GF-D8 (cell line): ENCODE measurements around the gene CKAP4.

ENCODE experiments used
- DNase-seq: peaks from one replicate; lab custom pipeline; 2025; lab: John Stamatoyannopoulos, UW

The CKAP4 gene

GRCh38 chr12:106239241-106239950 is 8.4 kb downstream of the CKAP4 start:
- DNase-seq: no peak

DNA sequence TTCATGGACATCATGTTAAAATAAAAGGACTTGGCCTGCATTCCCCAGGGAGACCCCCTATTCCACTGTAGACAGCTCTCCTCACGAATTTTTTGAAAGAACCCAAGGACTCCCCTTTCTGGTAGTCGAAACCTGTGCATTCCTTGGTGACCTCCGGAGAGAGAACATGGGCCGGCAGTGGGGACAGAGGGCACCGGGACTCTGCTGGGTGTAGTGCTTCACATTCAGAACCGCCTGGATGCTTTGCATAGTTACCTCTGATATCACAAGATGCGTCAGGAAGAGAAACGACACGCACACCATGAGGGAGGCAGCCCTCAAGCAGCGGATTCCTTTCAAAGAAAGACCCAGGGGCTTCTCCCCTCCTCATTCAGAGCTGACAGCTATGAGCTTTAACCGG is 9.7 kb downstream of the CKAP4 start:
- no peak for DNase-seq

- DNase-seq: no peak
Observed at GRCh38 chr12:106235770-106236169, 12.1 kb downstream of the CKAP4 start.

GRCh38 chr12:106234449-106234848 is 13.4 kb downstream of the CKAP4 start:
- DNase-seq: no peak

DNA sequence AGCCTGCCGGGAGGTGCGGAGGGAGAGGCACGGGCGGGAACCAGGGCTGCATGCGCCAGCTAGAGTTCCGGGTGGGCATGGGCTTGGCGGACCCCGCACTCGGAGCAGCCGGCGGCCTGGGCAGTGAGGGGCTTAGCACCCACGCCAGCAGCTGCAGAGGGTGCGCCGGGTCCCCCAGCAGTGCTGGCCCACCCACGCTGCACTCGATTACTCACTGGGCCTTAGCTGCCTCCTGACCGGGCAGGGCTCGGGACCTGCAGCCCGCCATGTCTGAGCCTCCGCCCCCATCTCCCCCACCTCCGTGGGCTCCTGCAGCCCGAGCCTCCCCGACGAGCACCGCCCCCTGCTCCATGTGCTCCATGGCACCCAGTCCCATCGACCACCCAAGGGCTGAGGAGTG is 14.8 kb downstream of the CKAP4 start:
- DNase-seq: no peak

DNA sequence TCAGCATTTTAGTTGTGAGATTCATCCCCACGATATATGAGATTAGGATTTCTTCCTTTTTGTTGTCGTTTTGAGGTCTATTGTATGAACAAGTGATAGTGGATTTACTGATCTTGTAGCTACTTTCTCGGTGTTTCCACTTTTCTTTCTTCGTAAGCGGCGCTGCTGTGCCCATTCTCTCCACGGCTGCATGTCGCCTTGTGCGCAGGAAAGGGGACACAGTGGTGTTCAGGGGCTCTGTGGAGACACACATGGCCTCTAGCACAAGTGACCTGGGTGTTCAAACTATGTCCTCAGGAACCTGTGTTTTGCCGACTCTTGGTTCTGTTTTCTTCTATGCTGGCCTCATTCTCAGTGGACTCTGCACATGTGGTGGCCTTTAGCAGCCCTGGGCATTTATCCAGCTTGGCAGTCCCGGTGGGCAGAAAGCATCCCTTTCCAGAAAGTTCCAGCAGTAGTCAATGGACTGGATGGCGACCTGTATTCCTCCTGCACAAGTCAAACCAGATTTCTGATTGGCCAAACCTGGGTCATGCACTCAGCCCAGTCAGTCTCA is 18.7 kb downstream of the CKAP4 start:
- no peak for DNase-seq

GRCh38 chr12:106228320-106228710 is 19.5 kb downstream of the CKAP4 start:
- no peak for DNase-seq

DNA sequence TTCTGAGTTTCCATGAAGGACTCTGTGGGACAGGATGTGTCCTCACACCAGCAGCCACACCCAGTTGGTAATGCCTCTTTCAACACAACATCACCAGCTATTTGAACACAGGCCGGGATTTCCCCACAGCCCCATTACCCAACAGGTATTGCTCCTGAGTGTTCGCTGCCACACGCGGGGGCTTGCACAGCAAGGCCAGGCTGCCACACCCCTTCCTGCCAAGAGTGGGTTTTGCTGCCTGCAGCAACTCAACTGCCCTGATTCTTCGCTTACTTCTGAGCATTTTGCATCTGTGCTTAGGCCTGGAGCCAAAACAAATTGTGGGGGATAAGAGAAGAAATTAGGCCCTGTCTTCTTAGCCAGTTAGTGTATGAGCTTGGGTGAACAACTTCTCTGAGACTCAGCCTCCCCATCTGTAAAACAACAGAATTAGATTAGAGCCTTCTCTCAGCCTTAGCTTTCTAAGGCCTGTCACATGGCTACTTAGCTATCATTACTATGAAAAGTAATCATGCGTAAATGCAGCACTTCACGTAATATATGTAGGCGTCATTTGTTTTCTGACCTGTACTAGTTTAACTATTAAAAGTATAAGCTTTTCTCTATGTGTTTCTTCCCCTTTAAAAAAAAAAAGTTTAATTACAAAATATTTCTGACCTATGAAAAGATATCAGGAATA is 20.0 kb downstream of the CKAP4 start:
- peak; percentile 37 for DNase-seq

DNA sequence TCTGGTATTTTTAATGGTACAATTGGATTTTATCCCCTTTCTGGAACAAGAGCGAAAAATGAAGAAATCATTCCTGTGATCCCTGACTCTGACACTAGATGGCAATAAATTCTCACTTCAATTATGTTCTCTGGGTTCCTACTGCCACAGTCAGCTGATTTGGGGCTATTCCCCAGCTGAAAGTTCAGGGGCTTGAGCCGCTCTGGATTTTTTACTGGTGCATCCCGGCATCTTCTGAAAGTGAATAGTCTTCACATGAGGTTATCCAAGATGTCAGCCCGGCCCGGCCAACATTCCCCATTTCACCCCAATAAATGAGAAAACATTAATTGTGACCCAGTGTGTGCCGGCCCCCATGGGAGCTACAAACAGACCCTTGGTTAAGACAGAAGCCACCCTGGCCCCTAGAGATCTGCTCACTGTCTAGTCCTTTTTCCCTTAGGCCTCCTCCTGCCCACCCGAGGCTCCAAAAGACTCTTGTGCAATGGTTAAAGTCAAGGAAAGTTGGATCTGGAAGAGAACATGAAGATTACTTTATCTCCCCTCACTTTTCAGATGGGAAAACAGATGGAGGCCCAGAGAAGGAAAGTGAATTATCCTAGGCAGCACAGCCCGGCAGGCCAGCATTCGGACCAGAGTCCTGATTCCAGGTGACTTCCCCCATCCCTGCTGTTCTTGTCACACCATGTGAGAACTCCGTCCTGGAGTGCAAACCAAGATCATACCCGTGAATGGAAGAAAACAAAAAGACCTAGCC is 20.8 kb downstream of the CKAP4 start:
- DNase-seq: no peak

DNA sequence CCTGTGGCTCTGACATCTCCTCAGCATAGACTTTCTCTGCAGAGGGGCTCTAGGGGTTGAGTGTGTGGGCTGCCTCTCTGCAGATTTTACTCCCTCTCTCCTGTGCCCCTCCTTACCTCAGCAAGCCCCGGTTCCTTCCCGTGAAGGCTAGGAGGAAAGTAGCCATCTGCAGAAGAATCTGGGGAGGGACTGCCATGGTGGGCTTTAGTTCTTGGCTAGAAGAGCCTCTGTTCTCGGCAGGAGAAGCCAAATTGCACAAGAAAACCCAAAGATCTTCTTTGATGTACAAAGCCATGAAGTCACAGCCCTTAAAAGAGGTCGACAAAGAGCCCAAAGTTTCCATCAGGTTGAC is 23.5 kb downstream of the CKAP4 start:
- DNase-seq: no peak

DNA sequence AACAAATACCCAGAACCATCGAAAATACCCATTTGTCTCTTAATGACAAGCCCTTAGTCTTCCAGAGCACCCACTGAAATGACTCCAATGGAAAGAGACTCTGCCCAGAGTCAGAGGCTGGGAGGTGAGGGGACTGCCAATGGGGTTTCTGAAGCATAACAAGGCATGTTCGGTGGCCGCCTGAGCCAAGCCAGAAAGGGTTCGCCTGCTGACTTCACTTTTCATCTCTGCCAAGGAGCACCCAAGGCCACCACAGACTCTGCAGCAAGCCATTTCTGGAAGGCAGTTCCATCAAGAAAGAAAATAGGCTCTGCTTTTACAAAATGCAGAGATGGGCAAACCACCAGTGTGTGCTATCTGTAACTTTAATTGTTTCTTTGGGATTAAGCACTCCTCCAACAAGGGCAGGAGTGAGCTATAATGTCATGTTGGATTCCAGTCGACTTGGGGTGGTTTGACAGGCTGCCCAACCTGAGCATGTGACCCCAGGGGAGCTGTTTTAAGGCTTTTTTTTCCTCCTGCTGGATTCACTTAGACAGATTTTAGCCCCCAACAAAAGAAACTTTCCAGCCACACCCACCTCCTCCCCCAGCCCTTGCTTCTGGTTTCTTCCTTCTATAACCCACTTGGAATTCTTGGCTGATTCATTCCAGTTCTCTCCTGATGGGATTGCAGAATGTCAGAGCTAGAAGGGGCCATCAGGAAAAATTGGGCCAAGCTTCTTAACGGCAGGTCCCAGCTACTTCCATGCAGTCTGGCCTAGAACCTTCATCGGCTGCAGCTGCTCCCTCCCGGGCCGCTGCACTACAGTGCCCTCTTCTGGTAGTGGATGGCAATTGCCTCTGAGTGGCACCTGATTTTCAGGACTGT is 24.1 kb downstream of the CKAP4 start:
- no peak for DNase-seq

GRCh38 chr12:106220536-106220935 is 27.3 kb downstream of the CKAP4 start:
- DNase-seq: no peak

DNA sequence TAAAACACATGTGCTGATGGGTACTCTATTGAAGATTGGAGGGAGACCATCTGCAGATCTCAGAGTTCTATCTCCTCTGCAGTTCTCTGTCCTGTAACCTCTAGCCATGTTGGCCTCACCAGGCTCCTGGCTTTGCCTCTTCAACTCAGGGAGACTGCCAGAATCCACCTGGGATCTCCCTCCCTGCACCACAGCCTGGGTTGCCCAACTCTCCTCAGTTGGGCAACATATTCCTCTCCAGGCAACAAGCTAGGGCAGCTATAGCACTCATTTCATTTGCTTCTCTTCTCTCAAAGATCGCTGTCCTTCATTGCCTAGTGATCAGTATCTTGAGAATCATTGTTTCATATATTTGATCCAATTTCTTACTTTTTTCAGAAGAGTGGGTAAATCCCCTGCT is 28.8 kb downstream of the CKAP4 start:
- no peak for DNase-seq

GRCh38 chr12:106217706-106218105 is 30.1 kb downstream of the CKAP4 start:
- no peak for DNase-seq

GRCh38 chr12:106214571-106214970 is 33.2 kb downstream of the CKAP4 start:
- DNase-seq: no peak

GRCh38 chr12:106213662-106214061 is 34.2 kb downstream of the CKAP4 start:
- no peak for DNase-seq

GRCh38 chr12:106211973-106212372 is 35.8 kb downstream of the CKAP4 start:
- no peak for DNase-seq

DNA sequence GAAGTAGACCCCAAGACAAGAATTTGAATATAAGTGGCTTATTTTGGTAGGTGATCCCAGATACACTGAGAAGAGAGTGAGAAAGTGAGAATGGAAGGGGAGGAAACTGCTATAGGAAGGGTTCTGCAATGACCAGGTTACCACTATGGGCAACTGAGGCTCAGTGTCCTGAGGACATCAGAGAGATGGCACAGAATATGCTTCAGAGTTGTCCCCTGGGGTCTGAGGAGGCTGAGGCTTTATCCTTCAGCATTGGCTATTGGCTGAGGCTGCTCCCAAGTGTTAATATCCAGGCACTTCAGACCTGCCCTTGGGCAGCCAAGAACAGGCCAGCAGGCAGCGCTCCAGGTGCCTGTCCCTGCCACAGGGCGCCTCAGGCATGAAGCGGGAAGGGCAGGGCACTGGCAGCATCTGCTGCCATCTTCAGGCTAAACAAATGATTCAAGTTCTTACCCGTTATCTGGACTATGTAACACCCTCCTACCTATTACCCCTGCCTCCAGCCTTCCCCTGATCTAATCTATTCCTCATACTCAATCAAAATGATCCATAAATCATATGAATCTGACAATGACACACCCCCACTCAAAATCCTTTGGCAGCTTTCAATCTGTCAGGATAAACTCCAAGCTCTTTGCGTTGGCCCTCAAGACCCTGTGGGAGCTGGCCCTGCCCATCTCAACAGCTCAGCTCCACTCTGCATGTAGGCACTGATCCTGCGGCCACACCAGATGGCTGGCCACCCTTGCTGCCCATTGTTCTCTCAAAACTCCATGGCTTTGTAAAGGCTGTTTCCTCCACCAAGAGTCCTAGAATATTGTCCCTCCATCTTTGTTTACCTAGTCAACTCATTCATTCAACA is 42.4 kb downstream of the CKAP4 start:
- DNase-seq: no peak

- no peak for DNase-seq
Observed at GRCh38 chr12:106204312-106204711, 43.5 kb downstream of the CKAP4 start.

DNA sequence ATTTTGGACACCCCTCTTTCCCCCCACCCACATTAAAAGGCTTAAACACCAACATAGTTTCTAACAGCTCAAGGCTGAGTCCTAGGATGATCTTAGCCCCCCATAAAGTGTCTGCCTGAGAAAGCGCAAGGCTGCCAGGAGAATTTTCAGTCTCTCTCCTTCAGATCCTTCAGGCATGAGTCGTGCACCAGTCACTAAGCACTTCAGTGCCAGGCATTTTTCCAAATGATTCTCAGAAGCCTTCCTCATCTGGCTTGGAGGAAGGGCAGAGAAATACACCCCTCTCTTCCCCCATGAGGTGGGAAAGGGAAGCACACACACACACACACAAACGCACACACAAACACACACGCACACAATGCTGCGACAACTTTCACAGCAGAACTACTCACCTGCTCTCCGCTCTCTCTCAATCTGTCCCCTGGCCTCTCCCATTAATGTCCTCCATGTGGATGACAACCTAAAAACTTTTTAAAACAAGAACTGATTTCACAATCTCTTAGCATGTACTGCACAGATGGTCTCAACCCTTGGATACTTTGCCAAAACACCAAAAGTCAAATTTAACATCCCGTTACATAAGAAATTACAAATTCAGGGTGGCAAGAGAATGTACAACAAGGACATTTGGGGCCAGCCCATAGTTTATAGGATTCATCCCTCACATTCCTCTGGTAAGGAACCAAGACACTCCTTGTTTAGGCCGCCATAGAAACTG is 49.8 kb downstream of the CKAP4 start:
- DNase-seq: no peak
